H1 (cell line): Measurements from ENCODE around the gene KLHL40. TPM values are rescaled to one million over a fixed set of nuclear protein-coding genes. Genes with fewer than 3 reads are reported as not detected.
A peak's percentile ranks its signal among the peaks of the same experiment; 100 is the strongest.

ENCODE experiments used
- CTCF ChIA-PET: fragments of 300-600 bp; sonication (Branson Sonifier 250); formaldehyde crosslinking; loops from one replicate; lab custom pipeline; 2021; ENCODE audit not compliant: partially characterized antibody; lab: Charles Lee
- POLR2A ChIA-PET: fragments of 300-600 bp; sonication (Branson Sonifier 250); formaldehyde crosslinking; loops from one replicate; lab custom pipeline; 2021; ENCODE audit warnings: inconsistent platforms; ENCODE audit not compliant: partially characterized antibody; lab: Charles Lee
- DNase-seq, 2 experiments: peaks; one replicate each; pipeline versions ENCODE4 v3.0.0 to v3.0.0-alpha.2; 2010 to 2022; ENCODE audit warnings: low spot score in 2 of 2, low read depth in 1 of 2, mixed read lengths in 1 of 2
- FAIRE-seq: peaks from 2 replicates; lab custom pipeline; 2011; peaks lifted over from hg19 to GRCh38; lab: Jason Lieb, UNC
- H2AFZ ChIP-seq: 2 replicates; pipeline ENCODE4 v1.8.1; 2012; ENCODE audit warnings: low read length, inconsistent platforms
- H2AK5ac ChIP-seq: 2 replicates; pipeline ENCODE4 v1.6.1; 2013; ENCODE audit warnings: low read depth, low read length
- H2BK120ac ChIP-seq: replicated peaks from 2 replicates; pipeline ENCODE3; 2013; ENCODE audit warnings: low read depth, low read length, inconsistent platforms
- H2BK12ac ChIP-seq: 2 replicates; pipeline ENCODE4 v1.6.1; 2013; ENCODE audit warnings: low read depth, low read length
- H2BK15ac ChIP-seq: 2 replicates; pipeline ENCODE4 v1.6.1; 2013; ENCODE audit warnings: low read length
- H2BK20ac ChIP-seq: 2 replicates; pipeline ENCODE4 v1.6.1; 2013; ENCODE audit warnings: low read length
- H2BK5ac ChIP-seq: 2 replicates; pipeline ENCODE4 v1.6.1; 2013; ENCODE audit warnings: low read depth, low read length
- H3K14ac ChIP-seq: 2 replicates; pipeline ENCODE4 v1.6.1; 2013; ENCODE audit warnings: inconsistent platforms; ENCODE audit not compliant: insufficient read length
- H3K18ac ChIP-seq: 2 replicates; pipeline ENCODE4 v1.6.1; 2013; ENCODE audit warnings: low read length; ENCODE audit errors: extremely low read depth
- H3K23ac ChIP-seq: 2 replicates; pipeline ENCODE4 v1.6.1; 2013; ENCODE audit warnings: inconsistent platforms; ENCODE audit not compliant: insufficient read length
- H3K23me2 ChIP-seq: 2 replicates; pipeline ENCODE4 v1.6.1; 2013; ENCODE audit warnings: low read depth, low read length
- H3K27ac ChIP-seq: 2 replicates; pipeline ENCODE4 v1.6.1; 2011; ENCODE audit warnings: low read depth, low read length, inconsistent platforms
- H3K27me3 ChIP-seq, 4 experiments: replicated peaks in 1 of 4; 1 replicate in 1 of 4; 2 replicates in 3 of 4; pipeline versions ENCODE4 v1.6.1 to v1.8.1; 2011 to 2013; ENCODE audit warnings: low read length in 3 of 4, mild to moderate bottlenecking in 3 of 4, inconsistent platforms in 2 of 4, mixed read lengths in 2 of 4, moderate library complexity in 1 of 4; ENCODE audit not compliant: control insufficient read depth in 3 of 4, insufficient read depth in 3 of 4; ENCODE audit errors: extremely low read depth in 1 of 4
- H3K36me3 ChIP-seq, 4 experiments: 2 replicates each; pipeline versions ENCODE4 v1.6.1 to v1.8.1; 2011 to 2013; ENCODE audit warnings: mild to moderate bottlenecking in 4 of 4, low read length in 3 of 4, moderate library complexity in 2 of 4, control low read depth in 1 of 4, inconsistent platforms in 1 of 4; ENCODE audit not compliant: insufficient read depth in 4 of 4, control insufficient read depth in 2 of 4
- H3K4ac ChIP-seq: replicated peaks from 2 replicates; pipeline ENCODE3; 2013; ENCODE audit warnings: low read length, low read depth, mixed read lengths, inconsistent platforms; ENCODE audit not compliant: insufficient read length
- H3K4me1 ChIP-seq, 4 experiments: replicated peaks in 1 of 4; 1 replicate in 1 of 4; 2 replicates in 3 of 4; pipeline versions ENCODE4 v1.6.1 to v1.8.1; 2011 to 2013; ENCODE audit warnings: low read length in 3 of 4, inconsistent platforms in 2 of 4, mixed read lengths in 1 of 4; ENCODE audit not compliant: insufficient read depth in 4 of 4, control insufficient read depth in 3 of 4
- H3K4me2 ChIP-seq, 2 experiments: 2 replicates each; pipeline versions ENCODE4 v1.6.1 to v1.8.1; 2011 to 2013; ENCODE audit warnings: low read depth in 2 of 2, low read length in 2 of 2, control low read depth in 1 of 2, inconsistent platforms in 1 of 2, mild to moderate bottlenecking in 1 of 2; ENCODE audit not compliant: insufficient read depth in 1 of 2
- H3K4me3 ChIP-seq, 4 experiments: fragments of 200-600, 300-600 bp in 1 of 4; sonication (generic), shearing (Covaris generic), sonication (Bioruptor Twin) in 1 of 4; 2 replicates each; pipeline versions ENCODE4 v1.5.1 to v1.8.1; 2011 to 2016; ENCODE audit warnings: low read length in 4 of 4, low read depth in 3 of 4, control low read depth in 2 of 4, inconsistent platforms in 2 of 4, mild to moderate bottlenecking in 2 of 4, mixed read lengths in 1 of 4, moderate library complexity in 1 of 4; ENCODE audit not compliant: insufficient read depth in 2 of 4; ENCODE audit errors: extremely low read depth in 1 of 4
- H3K56ac ChIP-seq: replicated peaks from 2 replicates; pipeline ENCODE3; 2013; ENCODE audit warnings: low read depth, mild to moderate bottlenecking, mixed read lengths, low read length, inconsistent platforms; ENCODE audit not compliant: insufficient read length
- H3K79me1 ChIP-seq: 2 replicates; pipeline ENCODE4 v1.6.1; 2013; ENCODE audit warnings: low read depth, low read length, control low read depth
- H3K79me2 ChIP-seq, 2 experiments: 2 replicates each; pipeline versions ENCODE4 v1.6.1 to v1.8.1; 2012 to 2013; ENCODE audit warnings: low read length in 2 of 2, mild to moderate bottlenecking in 2 of 2, inconsistent platforms in 1 of 2; ENCODE audit not compliant: insufficient read depth in 2 of 2, control insufficient read depth in 1 of 2
- H3K9ac ChIP-seq, 4 experiments: replicated peaks in 1 of 4; 1 replicate in 1 of 4; 2 replicates in 3 of 4; pipeline versions ENCODE4 v1.6.1 to v1.8.1; 2011 to 2013; ENCODE audit warnings: low read depth in 3 of 4, low read length in 3 of 4, control low read depth in 2 of 4, mild to moderate bottlenecking in 2 of 4, moderate library complexity in 2 of 4, inconsistent platforms in 1 of 4; ENCODE audit errors: extremely low read depth in 1 of 4
- H3K9me3 ChIP-seq, 2 experiments: 2 replicates each; pipeline versions ENCODE4 v1.6.1 to v1.8.1; 2012 to 2013; ENCODE audit warnings: mild to moderate bottlenecking in 2 of 2, moderate library complexity in 2 of 2, control low read depth in 1 of 2, inconsistent platforms in 1 of 2, low read depth in 1 of 2, low read length in 1 of 2, mixed read lengths in 1 of 2; ENCODE audit not compliant: insufficient read depth in 2 of 2
- H4K20me1 ChIP-seq, 2 experiments: replicated peaks in 1 of 2; 2 replicates each; pipeline versions ENCODE3 to v1.8.1; 2011 to 2013; ENCODE audit warnings: inconsistent platforms in 2 of 2, low read length in 2 of 2, mild to moderate bottlenecking in 1 of 2; ENCODE audit not compliant: insufficient read depth in 2 of 2, control insufficient read depth in 1 of 2
- H4K5ac ChIP-seq: 2 replicates; pipeline ENCODE4 v1.6.1; 2013; ENCODE audit warnings: low read length, low read depth, mixed read lengths, inconsistent platforms; ENCODE audit not compliant: insufficient read length
- H4K8ac ChIP-seq: 2 replicates; pipeline ENCODE4 v1.8.0; 2013; ENCODE audit warnings: mild to moderate bottlenecking, moderate library complexity, low read length, inconsistent platforms; ENCODE audit not compliant: insufficient read depth; ENCODE audit errors: extremely low read depth
- H4K91ac ChIP-seq: replicated peaks from 2 replicates; pipeline ENCODE3; 2013; ENCODE audit warnings: low read length, mixed read lengths, inconsistent platforms; ENCODE audit not compliant: insufficient read length
- POU5F1 ChIP-seq: IDR thresholded peaks from 2 replicates; pipeline ENCODE4 v1.6.1; 2011; ENCODE audit warnings: low read depth, mild to moderate bottlenecking, low read length, moderate library complexity
- WGBS, 2 experiments: shearing (Covaris generic) in 1 of 2; methylation state at CpG; one replicate each; pipeline versions ENCODE4 v1.1.6 to v1.1.7; 2013 to 2015; ENCODE audit warnings: low lambda C conversion rate in 2 of 2, mixed read lengths in 2 of 2, inconsistent platforms in 1 of 2, low coverage in 1 of 2, missing lambda C conversion rate in 1 of 2; ENCODE audit not compliant: insufficient replicate concordance in 2 of 2, insufficient coverage in 1 of 2, insufficient read length in 1 of 2; ENCODE audit errors: extremely low coverage in 1 of 2, missing lambda C conversion rate in 1 of 2; 5-methylcytosine and 5-hydroxymethylcytosine counted together
- polyA plus RNA-seq, 7 experiments: library from polyadenylated mRNA; depleted of rRNA in 3 of 7; stranded (reverse) in 5 of 7; unstranded in 2 of 7; fragments of >200 nt in 5 of 7; fragments of 200-250 nt in 2 of 7; gene quantifications; 1 replicate in 5 of 7; 2 replicates in 1 of 7; 4 replicates in 1 of 7; pipeline versions ENCODE4 v1.2.1 to v1.2.3, GENCODE V29; 2011 to 2013; ENCODE audit warnings: missing spikeins in 2 of 7, mixed read lengths in 2 of 7
- total RNA-seq: library from RNA; stranded (reverse); fragmentation: NEBNext Ultra II Directional; extraction: Animal tissue kit (Norgen Biotek cat#: 25700); gene quantifications from 2 replicates; pipeline ENCODE4 v1.2.1, GENCODE V29; 2021

Gene KLHL40
- total and polyA plus RNA-seq, 2 of the 8 experiments (the other 6 are each of a cell fraction or from before 2014, with no cell fraction given), result 0.02 TPM; not detected in 1

DNA sequence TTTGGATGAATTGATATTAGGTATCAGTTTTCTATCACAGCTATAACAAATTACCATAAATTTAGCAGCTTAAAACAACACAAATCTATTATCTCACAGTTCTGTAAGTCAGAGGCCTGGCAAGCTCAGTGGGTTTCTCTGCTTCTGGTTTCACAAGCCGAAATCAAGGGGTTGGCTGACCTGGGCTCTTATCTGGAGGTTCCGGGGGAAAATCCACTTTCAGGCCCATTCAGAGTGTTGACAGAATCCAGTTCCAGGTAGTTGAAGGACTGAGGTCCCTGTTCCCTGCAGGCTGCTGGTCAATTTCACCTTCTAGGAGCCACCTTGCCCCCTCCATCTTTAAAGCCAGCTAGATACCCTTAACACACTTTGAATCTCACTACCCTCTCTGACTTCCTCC, 28.4 kb downstream of the KLHL40 start:
- Histone ChIP-seq H3K14ac (no peak overlapping the region), H3K4me1 (no peaks in the 10 kb centered on the region; a peak in 2 of 7 replicates), H2BK12ac (no peak overlapping the region), H2AFZ (no peak overlapping the region), H2BK15ac (no peak overlapping the region), H3K23me2 (no peaks in the 10 kb centered on the region), H4K8ac (no peak overlapping the region), H3K79me2 (no peaks in the 10 kb centered on the region), H2BK20ac (no peak overlapping the region), H3K36me3 (no peaks in the 10 kb centered on the region), H2BK5ac (no peak overlapping the region), H3K56ac (no peak overlapping the region), H3K4ac (no peak overlapping the region), H3K27me3 (no peaks in the 10 kb centered on the region), H3K4me2 (no peak overlapping the region), H4K91ac (no peak overlapping the region), H3K23ac (no peak overlapping the region), H3K79me1 (no peaks in the 10 kb centered on the region), H2BK120ac (no peak overlapping the region), H3K18ac (no peak overlapping the region), H3K27ac (no peak overlapping the region), H4K20me1 (no peaks in the 10 kb centered on the region), H3K9ac (no peak overlapping the region), H3K9me3 (no peaks in the 10 kb centered on the region), H2AK5ac (no peak overlapping the region), H4K5ac (no peak overlapping the region), H3K4me3 (no peak overlapping the region)
- ChIA-PET CTCF (interaction anchor here (1.3 to 11.4 kb wide), 7 partner anchors 9 to 58 kb away, joined by 3 to 53 read pairs (median 21); partner anchors contain the start of gene HHATL), POLR2A (interaction anchor here (2.3 kb wide), 1 partner anchor 10 kb away, joined by 9 read pairs; the partner anchor contains the start of gene HHATL)
- DNase-seq (peak in 1 of 2 experiments; percentile 10), FAIRE-seq (no peak)
- WGBS, 2 experiments, result 84% methylated on average over 2 of the region's 2 CpGs; no CpG with 5 or more reads in 1 of the 2 experiments
- TF ChIP-seq POU5F1, result no peak
